GM19397 (cell line): Measurements from ENCODE around the gene PPIE.

Experiments
- ATAC-seq: cut with Tn5 transposase; IDR thresholded peaks from one replicate; pipeline ENCODE4 v1.9.1; 2021; ENCODE audit warnings: mild to moderate bottlenecking, moderate library complexity; ENCODE audit not compliant: unreplicated experiment

PPIE gene

GRCh38 chr1:39720094-39720999 lies 18.3 kb upstream of the PPIE start:
- ATAC-seq: no peak

- no peak for ATAC-seq
Observed at GRCh38 chr1:39721664-39722063, 17.0 kb upstream of the PPIE start.

- ATAC-seq: no peak
Observed at GRCh38 chr1:39722495-39722894, 16.2 kb upstream of the PPIE start.

GRCh38 chr1:39726600-39726999 lies 12.1 kb upstream of the PPIE start:
- ATAC-seq: no peak

GRCh38 chr1:39727221-39727931 lies 11.3 kb upstream of the PPIE start:
- ATAC-seq: no peak

GRCh38 chr1:39727932-39728317 lies 10.8 kb upstream of the PPIE start:
- no peak for ATAC-seq

GRCh38 chr1:39729030-39729429 lies 9.7 kb upstream of the PPIE start:
- no peak for ATAC-seq

GRCh38 chr1:39729842-39730241 lies 8.8 kb upstream of the PPIE start:
- ATAC-seq: no peak

GRCh38 chr1:39732730-39733129 lies 6.0 kb upstream of the PPIE start:
- ATAC-seq: no peak

GRCh38 chr1:39733161-39733560 lies 5.5 kb upstream of the PPIE start:
- ATAC-seq: no peak

- ATAC-seq: no peak
Observed at GRCh38 chr1:39735731-39736130, 3.0 kb upstream of the PPIE start.

- ATAC-seq: no peak
Observed at GRCh38 chr1:39737546-39738169, 1.0 kb upstream of the PPIE start.

- ATAC-seq: no peak
Observed at GRCh38 chr1:39745016-39745670, 6.5 kb downstream of the PPIE start.

- ATAC-seq: no peak
Observed at GRCh38 chr1:39751595-39751994, 12.9 kb downstream of the PPIE start.

GRCh38 chr1:39752703-39753102 lies 14.0 kb downstream of the PPIE start:
- no peak for ATAC-seq

- ATAC-seq: no peak
Observed at GRCh38 chr1:39753132-39754025, 14.7 kb downstream of the PPIE start.

GRCh38 chr1:39754026-39754570 lies 15.4 kb downstream of the PPIE start:
- no peak for ATAC-seq

GRCh38 chr1:39754906-39755504 lies 16.3 kb downstream of the PPIE start:
- no peak for ATAC-seq

- ATAC-seq: no peak
Observed at GRCh38 chr1:39755965-39756659, 17.4 kb downstream of the PPIE start.
